GM19328 (cell line): ENCODE results near the gene BTBD2.
"Not testable (repeated sequence)": the region's sequence is repeated elsewhere in the genome, so short reads cannot be mapped to it uniquely, and the experiment has no call there.

Source experiments
- ATAC-seq: cut with Tn5 transposase; IDR thresholded peaks from one replicate; pipeline ENCODE4 v1.9.1; 2021; ENCODE audit warnings: mild to moderate bottlenecking, moderate library complexity; ENCODE audit not compliant: unreplicated experiment

Gene BTBD2

DNA sequence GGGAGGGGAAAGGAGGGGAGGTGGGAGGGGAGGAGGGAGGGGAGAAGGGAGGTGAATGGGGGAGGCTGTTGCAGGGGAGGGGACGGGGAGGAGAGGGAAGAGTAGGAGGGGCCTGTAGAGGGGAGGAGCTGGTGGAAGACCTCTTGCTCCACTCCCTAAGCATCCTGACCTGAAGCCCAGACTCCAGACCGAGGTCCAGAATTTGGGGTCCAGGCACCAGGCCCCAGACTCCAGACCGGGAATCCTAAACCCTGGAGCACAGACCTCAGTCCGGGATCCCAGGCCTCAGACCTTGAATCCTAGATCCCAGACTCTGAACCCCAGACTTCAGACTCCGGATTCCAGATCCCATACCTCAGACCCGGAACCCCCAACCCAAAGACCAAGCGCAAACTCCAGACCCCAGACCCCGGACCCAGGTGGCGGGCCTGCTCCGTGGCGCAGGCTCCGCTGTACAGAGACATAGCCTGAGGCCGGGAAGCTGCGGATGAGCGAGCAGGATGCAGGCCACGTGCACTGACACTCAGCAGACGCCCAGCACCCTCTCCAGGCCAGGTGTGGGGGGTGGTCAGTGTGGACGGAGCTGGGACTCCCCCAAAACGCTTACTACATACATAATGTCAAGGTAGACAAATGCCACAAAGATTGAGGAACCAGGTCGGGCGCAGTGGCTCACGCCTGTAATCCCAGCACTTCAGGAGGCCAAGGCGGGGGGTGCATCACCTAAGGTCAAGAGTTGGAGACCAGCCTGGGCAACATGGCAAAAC is 710 bp upstream of the BTBD2 start:
- ATAC-seq = no peak

- no peak for ATAC-seq
Measured at GRCh38 chr19:2014731-2015607, 545 bp downstream of the BTBD2 start.

DNA sequence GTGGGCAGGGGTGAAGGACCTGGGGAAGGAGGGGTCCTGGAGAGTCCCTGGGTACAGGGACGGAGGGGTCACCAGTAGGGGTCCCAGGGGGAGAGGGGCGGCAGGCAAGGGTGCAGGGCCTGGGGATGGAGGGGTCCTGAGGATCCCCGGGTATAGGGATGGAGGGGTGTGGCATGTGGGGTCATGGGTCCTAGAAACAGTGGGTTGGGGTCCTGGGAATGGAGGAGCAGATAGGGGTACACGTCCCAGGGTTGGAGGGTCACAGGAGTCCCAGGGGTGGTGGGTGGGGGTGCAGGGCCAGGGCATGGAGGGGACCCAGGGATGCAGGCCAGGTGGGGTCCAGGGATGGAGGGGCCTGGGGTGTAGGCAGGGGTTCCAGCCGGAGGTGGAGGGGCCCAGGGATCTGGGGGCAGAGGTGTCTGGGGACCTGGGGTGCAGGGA is 1.4 kb downstream of the BTBD2 start:
- ATAC-seq = no peak

DNA sequence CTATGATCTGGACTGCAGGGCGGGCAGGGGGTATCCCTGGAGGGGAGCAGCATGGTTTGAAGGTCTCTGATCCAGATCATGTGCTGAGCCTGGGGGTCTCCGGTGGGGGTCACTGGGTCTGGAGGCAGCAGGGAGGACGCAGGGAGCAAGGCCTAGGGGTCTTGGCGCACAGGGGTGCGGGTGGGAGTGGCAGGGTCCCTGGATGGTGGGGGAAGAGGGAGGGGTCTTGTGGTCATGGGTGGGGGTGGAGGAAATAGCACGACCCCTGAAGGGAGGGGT is 1.9 kb downstream of the BTBD2 start:
- ATAC-seq = no peak

GRCh38 chr19:2012941-2013682 is 2.4 kb downstream of the BTBD2 start:
- ATAC-seq = no peak

GRCh38 chr19:2011169-2011568 is 4.3 kb downstream of the BTBD2 start:
- no peak for ATAC-seq

- no peak for ATAC-seq
Measured at GRCh38 chr19:2010135-2010668, 5.3 kb downstream of the BTBD2 start.

GRCh38 chr19:2003874-2004273 is 11.6 kb downstream of the BTBD2 start:
- ATAC-seq = no peak

DNA sequence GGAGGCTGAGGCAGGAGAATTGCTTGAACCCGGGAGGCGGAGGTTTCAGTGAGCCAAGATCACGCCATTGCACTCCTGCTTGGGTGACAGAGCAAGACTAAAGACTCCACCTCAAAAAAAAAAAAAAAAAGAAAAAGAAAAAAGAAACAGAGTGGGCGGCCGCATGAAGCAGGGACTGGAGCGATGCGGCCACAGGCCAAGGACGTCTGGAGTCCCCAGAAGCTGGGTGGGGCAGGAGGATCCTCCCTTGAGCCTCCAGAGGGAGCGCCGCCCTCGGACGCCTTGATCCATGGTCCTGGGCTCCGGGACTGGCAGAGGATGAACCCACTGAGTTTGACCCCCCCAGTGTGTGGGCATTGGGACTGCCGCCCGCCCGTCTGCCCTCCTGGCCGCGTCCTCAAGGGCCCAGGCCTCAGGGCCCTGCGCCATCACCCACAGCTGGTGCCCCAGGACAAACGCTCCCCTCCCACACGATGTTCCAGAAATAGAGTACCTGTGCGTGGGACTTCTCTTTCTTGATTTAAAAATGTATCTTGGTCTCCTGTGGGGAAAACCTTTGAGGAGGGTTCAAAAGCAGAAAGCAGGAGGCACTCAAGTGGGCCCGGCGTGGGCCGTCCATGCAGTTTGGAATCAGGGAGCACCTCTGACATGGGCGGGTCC is 15.5 kb downstream of the BTBD2 start:
- no peak for ATAC-seq

DNA sequence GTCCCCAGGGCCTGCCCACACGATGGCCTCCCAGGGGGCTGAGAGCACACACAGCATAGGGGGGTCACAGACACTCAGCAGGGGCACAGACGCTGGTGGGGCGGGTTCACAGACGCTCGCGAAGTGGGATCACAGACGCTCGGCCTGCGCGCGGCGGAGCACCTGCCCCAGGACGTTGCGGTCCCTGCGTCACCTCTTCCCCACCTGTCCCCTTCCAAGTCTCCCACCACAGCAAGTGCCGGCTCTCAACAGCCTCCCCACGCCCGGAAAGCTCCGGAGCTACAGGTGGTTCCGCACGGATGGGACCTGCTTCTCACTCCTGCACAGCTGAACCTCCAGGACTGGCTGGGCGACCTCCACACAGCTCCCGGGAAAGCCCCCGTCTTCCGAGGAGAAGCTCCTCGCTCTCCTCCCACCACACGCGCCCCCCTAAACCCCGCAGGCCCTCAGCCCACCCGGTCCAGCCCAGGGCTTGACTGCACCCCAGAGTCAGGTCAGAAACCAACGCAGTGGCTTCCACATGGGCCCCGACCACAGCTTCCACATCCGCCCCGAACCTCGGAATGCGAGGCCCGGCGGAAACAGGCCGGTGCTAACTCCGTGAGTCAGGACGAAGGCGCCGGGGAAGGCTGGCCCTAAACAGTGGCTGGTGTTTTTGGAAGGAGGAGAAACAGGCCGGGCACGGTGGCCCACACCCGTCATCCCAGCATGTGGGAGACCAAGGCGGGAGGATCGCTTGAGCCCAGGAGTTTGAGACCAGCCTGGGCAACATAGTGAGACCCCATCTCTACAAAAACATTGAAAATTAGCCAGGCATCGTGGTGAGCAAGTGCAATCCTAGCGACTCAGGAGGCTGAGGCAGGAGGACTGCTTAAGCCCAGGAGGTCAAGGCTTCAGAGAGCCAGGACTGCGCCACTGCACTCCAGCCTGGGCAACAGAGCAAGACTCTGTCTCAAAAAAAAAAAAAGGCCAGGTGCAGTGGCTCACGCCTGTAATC is 16.5 kb downstream of the BTBD2 start:
- no peak for ATAC-seq

DNA sequence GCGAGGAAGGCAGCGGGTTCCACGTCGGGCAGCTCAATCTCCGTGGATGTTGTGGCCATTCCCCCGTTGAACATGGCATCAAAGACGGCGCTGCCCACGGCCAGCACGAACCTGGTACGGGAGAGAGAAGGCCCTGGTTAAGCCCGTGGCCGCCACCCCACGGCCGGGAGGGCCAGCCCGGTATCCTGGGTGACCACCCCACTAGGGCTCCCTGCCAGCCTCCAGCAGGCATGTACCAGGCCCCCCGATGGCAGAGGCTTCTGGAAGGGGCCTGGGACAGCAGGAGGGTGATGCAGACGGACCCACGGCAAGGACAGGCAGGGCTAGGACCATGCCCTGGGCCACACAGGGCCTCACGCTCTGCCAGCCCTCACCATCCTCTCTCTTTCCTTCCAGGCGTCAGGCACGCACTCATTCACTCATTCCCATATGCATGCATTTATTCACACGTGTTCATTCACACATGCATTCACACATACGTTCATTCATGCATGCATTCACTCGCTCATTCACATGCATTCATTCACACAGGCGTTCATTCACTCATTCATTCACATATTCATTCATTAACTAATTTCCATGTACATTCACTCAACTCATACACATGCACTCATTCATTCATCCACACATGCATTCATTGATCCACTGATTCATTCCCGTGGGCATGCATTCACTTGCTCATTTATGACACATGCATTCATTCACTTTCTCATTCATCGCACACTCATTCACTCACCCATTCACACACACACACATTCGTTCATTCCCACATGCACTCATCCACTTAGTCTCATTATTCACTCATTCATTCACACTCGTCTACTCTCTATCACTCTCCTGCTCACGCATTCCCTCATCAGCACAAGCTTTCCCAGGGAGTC is 17.9 kb downstream of the BTBD2 start:
- ATAC-seq = no peak

GRCh38 chr19:1992759-1993260 is 22.7 kb downstream of the BTBD2 start:
- ATAC-seq = no peak

DNA sequence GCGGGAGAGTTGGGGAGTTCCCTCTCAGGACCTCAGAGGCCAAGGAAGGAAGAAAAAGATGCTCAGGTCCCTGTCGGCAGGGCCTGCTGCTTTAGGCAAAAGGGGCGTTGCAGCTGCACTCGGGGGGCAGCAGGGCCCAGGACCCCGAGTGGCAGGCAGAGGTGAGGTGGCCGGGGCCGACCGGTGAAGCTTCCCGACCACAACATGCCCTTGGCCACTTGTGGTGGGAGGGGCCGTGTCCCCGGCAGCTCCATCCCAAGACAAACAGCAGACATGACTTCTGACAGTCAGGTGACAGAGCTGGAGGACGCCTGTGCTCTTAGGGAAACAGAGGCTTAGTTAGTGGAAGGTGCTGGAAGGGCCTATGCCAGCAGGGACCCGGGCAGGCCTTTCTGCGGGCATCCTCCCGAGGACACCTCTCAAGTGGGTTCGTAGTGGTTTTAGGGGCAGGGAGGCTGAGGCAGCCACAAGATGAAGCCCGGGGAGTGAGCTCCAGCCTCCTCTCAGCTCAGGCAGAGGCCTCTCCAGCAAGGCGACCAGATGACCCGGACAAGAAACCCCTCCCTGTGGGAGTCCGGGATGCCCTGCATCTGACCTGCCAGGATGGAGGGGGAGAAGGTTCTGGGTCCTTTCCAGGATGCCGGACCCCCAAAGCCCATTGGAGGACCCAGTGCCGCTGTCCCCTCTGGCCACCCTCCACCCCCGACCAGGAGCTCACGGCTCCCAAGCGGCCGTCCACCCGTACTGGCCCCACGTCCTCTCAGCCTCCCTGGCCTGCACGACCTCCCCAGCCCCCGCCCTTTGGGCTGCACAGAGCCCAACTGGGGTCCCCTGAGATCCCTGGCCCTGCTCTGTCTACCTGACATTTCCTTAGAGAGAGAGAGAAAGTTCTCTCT is 24.2 kb downstream of the BTBD2 start:
- no peak for ATAC-seq

GRCh38 chr19:1990230-1991017 is 25.1 kb downstream of the BTBD2 start:
- no peak for ATAC-seq

GRCh38 chr19:1989513-1990229 is 25.8 kb downstream of the BTBD2 start:
- ATAC-seq = no peak

DNA sequence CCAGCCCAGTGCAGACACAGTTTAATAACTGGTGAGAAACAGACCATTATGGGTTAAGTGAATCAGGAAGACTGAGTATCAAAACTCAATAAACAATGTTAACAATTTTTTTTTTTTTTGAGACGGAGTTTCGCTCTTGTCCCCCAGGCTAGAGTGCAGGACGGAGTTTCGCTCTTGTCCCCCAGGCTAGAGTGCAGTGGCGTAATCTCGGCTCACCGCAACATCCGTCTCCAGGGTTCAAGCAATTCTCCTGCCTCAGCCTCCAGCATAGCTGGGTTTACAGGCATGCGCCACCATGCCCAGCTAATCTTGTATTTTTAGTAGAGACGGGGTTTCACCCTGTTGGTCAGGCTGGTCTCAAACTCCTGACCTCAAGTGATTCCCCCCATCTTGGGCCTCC is 27.1 kb downstream of the BTBD2 start:
- ATAC-seq = not testable (repeated sequence)
